IPS-18a (cell line): ENCODE measurements around the gene PLAAT2.
"Not testable (repeated sequence)": the region's sequence is repeated elsewhere in the genome, so short reads cannot be mapped to it uniquely, and the experiment has no call there.

Experiments used
- H3K27ac ChIP-seq: one replicate; pipeline ENCODE4 v1.5.1; 2013; ENCODE audit warnings: low read length
- H3K27me3 ChIP-seq: one replicate; pipeline ENCODE4 v1.6.1; 2013; ENCODE audit warnings: mild to moderate bottlenecking, low read length; ENCODE audit not compliant: control insufficient read depth, insufficient read depth
- H3K36me3 ChIP-seq: one replicate; pipeline ENCODE4 v1.6.1; 2013; ENCODE audit warnings: low read depth, low read length; ENCODE audit not compliant: control insufficient read depth
- H3K4me1 ChIP-seq: one replicate; pipeline ENCODE4 v1.6.1; 2013; ENCODE audit warnings: low read depth, low read length; ENCODE audit not compliant: control insufficient read depth
- H3K4me3 ChIP-seq: one replicate; pipeline ENCODE4 v1.5.1; 2013; ENCODE audit warnings: low read length
- H3K9ac ChIP-seq: one replicate; pipeline ENCODE4 v1.6.1; 2013; ENCODE audit warnings: mild to moderate bottlenecking, low read length, moderate library complexity
- H3K9me3 ChIP-seq: one replicate; pipeline ENCODE4 v1.6.1; 2013; ENCODE audit warnings: low read depth, low read length; ENCODE audit not compliant: control insufficient read depth

PLAAT2 gene

GRCh38 chr11:63599211-63600122 lies 36.3 kb upstream of the PLAAT2 start:
- Histone ChIP-seq H3K9ac (no peak overlapping the region), H3K9me3 (no peaks in the 10 kb centered on the region), H3K36me3 (peaks cover 3% of the 10 kb centered on the region), H3K4me3 (no peak overlapping the region), H3K27me3 (no peaks in the 10 kb centered on the region), H3K4me1 (peaks cover 4% of the 10 kb centered on the region), H3K27ac (no peak overlapping the region)

GRCh38 chr11:63598556-63598955 lies 35.4 kb upstream of the PLAAT2 start:
- no peaks in the 10 kb centered on the region for H3K27me3 ChIP-seq
- no peaks in the 10 kb centered on the region for H3K9me3 ChIP-seq
- H3K27ac ChIP-seq: no peak overlapping the region
- no peak overlapping the region for H3K4me3 ChIP-seq
- no peak overlapping the region for H3K9ac ChIP-seq
- H3K4me1 ChIP-seq: peaks cover 4% of the 10 kb centered on the region
- peaks cover 3% of the 10 kb centered on the region for H3K36me3 ChIP-seq

GRCh38 chr11:63595296-63595695 lies 32.1 kb upstream of the PLAAT2 start:
- H3K36me3 ChIP-seq: peaks cover 3% of the 10 kb centered on the region
- no peak overlapping the region for H3K4me3 ChIP-seq
- no peaks in the 10 kb centered on the region for H3K27me3 ChIP-seq
- H3K9ac ChIP-seq: no peak overlapping the region
- H3K27ac ChIP-seq: no peak overlapping the region
- no peaks in the 10 kb centered on the region for H3K9me3 ChIP-seq
- no peaks in the 10 kb centered on the region for H3K4me1 ChIP-seq

DNA sequence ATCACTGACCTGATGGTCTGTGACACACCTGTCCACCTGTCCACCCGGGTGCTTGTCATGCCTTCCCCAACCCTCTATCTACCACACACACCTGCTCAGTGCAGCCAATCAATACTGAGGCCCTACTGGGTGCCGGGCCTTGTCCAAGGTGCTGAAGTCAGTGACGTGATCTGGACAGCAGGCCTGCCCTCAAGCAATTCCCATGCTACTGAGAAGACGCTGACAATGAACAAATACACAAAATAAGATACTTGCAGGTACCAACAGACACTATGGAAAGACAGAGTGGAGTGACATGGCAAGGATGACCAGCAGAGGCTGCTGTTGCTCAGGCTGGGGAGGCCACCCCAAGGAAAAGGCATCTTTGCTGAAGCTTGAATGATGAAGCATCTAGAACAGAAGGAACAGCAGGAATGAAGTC lies 29.8 kb upstream of the PLAAT2 start:
- Histone ChIP-seq H3K27ac (no peak overlapping the region), H3K9me3 (no peaks in the 10 kb centered on the region), H3K9ac (no peak overlapping the region), H3K4me3 (no peak overlapping the region), H3K27me3 (no peaks in the 10 kb centered on the region), H3K4me1 (no peaks in the 10 kb centered on the region), H3K36me3 (peaks cover 3% of the 10 kb centered on the region)

DNA sequence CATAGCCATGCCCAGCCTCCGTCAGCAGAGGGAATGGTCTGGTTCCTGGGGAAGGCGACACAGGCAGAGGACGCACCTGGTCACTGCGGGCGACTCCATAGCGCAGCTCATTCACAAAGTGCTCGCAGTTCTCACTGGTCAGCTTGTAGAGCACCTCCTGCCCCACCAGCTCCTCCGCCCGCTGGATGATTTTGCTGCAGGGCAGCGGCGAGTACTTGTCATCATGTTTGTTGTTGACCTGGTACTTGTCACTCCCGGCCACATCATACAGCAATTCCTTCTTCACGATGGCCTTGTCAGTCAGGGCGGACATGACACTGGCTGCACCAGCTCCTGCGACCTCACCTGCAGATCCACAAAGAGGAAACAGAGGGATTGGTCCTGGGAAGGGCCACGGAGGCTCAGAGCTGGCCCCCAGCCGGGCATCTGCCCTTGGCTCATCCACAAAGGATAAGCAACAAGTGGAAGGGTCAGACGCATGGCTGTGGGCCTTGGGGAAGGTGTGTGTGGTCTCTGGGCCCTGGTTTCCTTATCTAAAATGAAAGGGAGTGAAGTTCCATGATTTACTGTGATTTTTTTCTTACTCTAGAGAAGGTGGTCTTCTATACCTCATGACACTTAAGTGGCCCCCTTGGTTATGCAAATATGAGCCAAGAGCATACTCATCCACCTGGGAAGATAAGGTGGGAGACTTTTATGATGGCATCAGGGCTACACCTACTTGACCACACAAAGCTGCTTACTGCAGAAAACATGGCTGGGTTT lies 27.0 kb upstream of the PLAAT2 start:
- peaks cover 4% of the 10 kb centered on the region for H3K36me3 ChIP-seq

GRCh38 chr11:63589000-63589399 lies 25.8 kb upstream of the PLAAT2 start:
- H3K4me1 ChIP-seq: no peaks in the 10 kb centered on the region
- H3K36me3 ChIP-seq: peaks cover 4% of the 10 kb centered on the region
- no peak overlapping the region for H3K27ac ChIP-seq

More for the DNA sequence above, 27.0 kb upstream of the PLAAT2 start:
- Histone ChIP-seq H3K27ac (no peak overlapping the region), H3K9ac (no peak overlapping the region), H3K27me3 (no peaks in the 10 kb centered on the region), H3K4me3 (no peak overlapping the region), H3K9me3 (no peaks in the 10 kb centered on the region), H3K4me1 (no peaks in the 10 kb centered on the region)

GRCh38 chr11:63586451-63587166 lies 23.4 kb upstream of the PLAAT2 start:
- H3K9ac ChIP-seq: no peak overlapping the region
- no peaks in the 10 kb centered on the region for H3K4me1 ChIP-seq
- no peak overlapping the region for H3K27ac ChIP-seq
- peaks cover 8% of the 10 kb centered on the region for H3K36me3 ChIP-seq
- no peaks in the 10 kb centered on the region for H3K9me3 ChIP-seq
- no peak overlapping the region for H3K4me3 ChIP-seq
- no peaks in the 10 kb centered on the region for H3K27me3 ChIP-seq

More at GRCh38 chr11:63589000-63589399, 25.8 kb upstream of the PLAAT2 start:
- H3K4me3 ChIP-seq: no peak overlapping the region
- no peaks in the 10 kb centered on the region for H3K9me3 ChIP-seq
- H3K9ac ChIP-seq: no peak overlapping the region
- no peaks in the 10 kb centered on the region for H3K27me3 ChIP-seq

DNA sequence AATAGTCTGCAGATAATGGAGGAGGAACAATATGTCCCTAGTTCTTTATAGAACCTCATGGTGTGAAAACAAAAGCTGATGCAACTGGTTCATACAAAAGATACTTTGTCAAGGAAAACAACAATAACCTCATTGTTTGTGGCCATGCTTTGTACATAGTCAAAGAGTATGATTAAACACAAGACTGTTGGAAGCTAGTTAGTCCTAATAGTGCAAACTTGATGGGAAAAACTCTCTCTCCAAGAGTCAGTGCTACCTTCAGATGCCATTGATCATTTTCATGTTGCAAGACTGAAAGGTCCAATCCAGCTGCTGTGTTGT lies 20.1 kb upstream of the PLAAT2 start:
- Histone ChIP-seq H3K27me3 (no peaks in the 10 kb centered on the region), H3K4me1 (no peaks in the 10 kb centered on the region), H3K4me3 (no peak overlapping the region), H3K9me3 (peaks cover 13% of the 10 kb centered on the region), H3K9ac (no peak overlapping the region), H3K36me3 (peaks cover 11% of the 10 kb centered on the region), H3K27ac (no peak overlapping the region)

DNA sequence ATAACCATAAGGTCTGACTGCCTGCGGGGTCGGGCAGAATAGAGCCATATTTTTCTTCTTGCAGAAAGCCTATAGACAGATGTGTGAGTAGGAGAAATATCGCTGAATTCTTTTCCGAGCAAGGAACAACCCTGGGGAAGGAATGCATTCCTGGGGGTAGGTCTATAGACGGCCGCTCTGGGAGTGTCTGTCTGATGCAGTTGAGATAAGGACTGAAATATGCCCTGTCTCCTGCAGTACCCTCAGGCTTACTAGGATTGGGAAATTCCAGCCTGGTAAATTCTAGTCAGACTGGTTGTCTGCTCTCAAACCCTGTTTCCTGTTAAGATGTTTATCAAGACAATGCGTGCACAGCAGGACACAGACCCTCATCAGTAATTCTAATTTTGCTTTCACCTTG lies 18.0 kb upstream of the PLAAT2 start:
- not testable (repeated sequence) for H3K4me3 ChIP-seq, H3K4me1 ChIP-seq, H3K27ac ChIP-seq, H3K27me3 ChIP-seq, H3K9ac ChIP-seq
- Histone ChIP-seq H3K36me3 (peaks cover 14% of the 10 kb centered on the region), H3K9me3 (peaks cover 13% of the 10 kb centered on the region)

- Histone ChIP-seq H3K36me3 (peaks cover 13% of the 10 kb centered on the region), H3K9me3 (peaks cover 13% of the 10 kb centered on the region)
- not testable (repeated sequence) for H3K4me1 ChIP-seq, H3K27ac ChIP-seq, H3K27me3 ChIP-seq, H3K4me3 ChIP-seq, H3K9ac ChIP-seq
Observed at GRCh38 chr11:63578882-63579281, 15.7 kb upstream of the PLAAT2 start.

DNA sequence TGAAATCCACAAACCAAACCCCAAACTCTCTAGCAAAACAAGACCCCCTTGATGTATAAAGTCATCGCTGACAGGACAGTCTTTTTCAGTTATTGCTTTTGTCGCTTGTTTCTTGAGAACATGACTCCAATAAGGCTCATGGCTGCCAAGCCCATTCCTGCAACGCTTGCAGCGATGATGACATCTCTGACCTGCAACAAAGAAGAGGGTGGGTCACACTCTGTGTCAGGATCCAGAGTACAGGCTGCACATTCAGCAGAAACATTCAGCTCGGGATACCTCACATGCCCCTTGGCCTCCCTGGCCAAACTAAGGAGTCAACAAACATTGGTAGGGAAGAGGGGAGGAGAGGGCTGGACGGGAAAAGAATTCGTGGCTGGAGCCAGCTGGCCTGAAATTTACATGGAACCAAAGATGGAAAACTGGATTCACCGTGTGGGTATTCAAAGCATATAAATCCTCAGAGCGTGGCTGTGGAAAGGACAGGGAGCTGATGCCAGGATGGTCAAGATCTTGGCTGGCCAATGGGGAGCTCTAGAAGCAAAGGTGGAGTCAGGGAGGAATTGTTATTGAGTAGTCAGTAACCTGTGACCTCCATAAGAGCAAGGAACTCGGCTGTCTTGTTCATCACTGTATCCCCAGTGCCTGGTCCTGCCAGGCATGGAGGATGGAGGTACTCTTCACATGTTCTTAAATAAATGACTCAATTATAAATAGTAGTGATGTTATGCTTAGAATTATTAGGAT lies 11.8 kb upstream of the PLAAT2 start:
- H3K27me3 ChIP-seq: no peaks in the 10 kb centered on the region

More for the DNA sequence above, 11.8 kb upstream of the PLAAT2 start:
- H3K4me3 ChIP-seq: no peak overlapping the region
- no peaks in the 10 kb centered on the region for H3K4me1 ChIP-seq
- peaks cover 3% of the 10 kb centered on the region for H3K9me3 ChIP-seq
- no peak overlapping the region for H3K9ac ChIP-seq
- H3K27ac ChIP-seq: no peak overlapping the region
- peaks cover 8% of the 10 kb centered on the region for H3K36me3 ChIP-seq
